ENCODE measurements around the gene FNIP2.

Gene FNIP2

GRCh38 chr4:158929939-158930638, 161.3 kb downstream of the FNIP2 start:
- no peak for DNase-seq
- Histone ChIP-seq H3K27me3 (no peaks in the 10 kb centered on the region), H3K27ac (no peak overlapping the region), H3K9me3 (no peaks in the 10 kb centered on the region), H3K4me3 (no peak overlapping the region), H3K36me3 (no peaks in the 10 kb centered on the region), H3K4me1 (peaks cover 0 to 13% (median 0%) of the 10 kb centered on the region in 4 donors)
- intact Hi-C loops (cut with DNase I; ENCODE audit: low total_unique reads), result no loop called here
- TF ChIP-seq, protein P1, sequence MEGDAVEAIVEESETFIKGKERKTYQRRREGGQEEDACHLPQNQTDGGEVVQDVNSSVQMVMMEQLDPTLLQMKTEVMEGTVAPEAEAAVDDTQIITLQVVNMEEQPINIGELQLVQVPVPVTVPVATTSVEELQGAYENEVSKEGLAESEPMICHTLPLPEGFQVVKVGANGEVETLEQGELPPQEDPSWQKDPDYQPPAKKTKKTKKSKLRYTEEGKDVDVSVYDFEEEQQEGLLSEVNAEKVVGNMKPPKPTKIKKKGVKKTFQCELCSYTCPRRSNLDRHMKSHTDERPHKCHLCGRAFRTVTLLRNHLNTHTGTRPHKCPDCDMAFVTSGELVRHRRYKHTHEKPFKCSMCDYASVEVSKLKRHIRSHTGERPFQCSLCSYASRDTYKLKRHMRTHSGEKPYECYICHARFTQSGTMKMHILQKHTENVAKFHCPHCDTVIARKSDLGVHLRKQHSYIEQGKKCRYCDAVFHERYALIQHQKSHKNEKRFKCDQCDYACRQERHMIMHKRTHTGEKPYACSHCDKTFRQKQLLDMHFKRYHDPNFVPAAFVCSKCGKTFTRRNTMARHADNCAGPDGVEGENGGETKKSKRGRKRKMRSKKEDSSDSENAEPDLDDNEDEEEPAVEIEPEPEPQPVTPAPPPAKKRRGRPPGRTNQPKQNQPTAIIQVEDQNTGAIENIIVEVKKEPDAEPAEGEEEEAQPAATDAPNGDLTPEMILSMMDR (IDR thresholded peaks at IDR 0.05), result no peak

- H3K4me1 ChIP-seq, result peaks cover 0 to 13% (median 0%) of the 10 kb centered on the region in 4 donors
- DNase-seq, result no peak
Measured at GRCh38 chr4:158930639-158930972, 161.8 kb downstream of the FNIP2 start.

DNA sequence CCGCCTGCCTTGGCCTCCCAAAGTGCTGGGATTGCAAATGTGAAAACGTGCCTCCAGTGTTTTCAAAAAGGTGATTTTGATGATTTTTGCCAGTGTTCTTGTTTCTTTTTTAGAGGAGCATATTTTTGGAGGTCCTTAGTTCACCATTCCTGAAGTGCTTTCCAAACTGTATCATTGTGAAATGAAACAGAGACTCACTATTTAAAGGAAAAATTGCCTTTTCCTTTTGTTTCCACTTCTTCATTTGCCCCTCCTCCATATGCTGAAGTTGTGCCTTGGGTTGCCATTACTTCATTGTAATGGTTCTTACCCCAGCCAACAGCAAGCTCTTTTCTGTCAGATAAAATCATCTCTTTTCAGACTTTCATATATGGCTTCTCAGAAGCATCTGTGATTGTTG, 164.4 kb downstream of the FNIP2 start:
- no peaks in the 10 kb centered on the region for H3K9me3 ChIP-seq
- H3K4me3 ChIP-seq, result no peak overlapping the region
- peaks cover 0 to 13% (median 0%) of the 10 kb centered on the region in 4 donors for H3K4me1 ChIP-seq
- no peaks in the 10 kb centered on the region for H3K27me3 ChIP-seq
- TF ChIP-seq, protein P1 (IDR thresholded peaks at IDR 0.05), result no peak
- no peaks in the 10 kb centered on the region for H3K36me3 ChIP-seq
- intact Hi-C loops (cut with DNase I; ENCODE audit: low total_unique reads), result no loop called here
- H3K27ac ChIP-seq, result no peak overlapping the region
- DNase-seq, result no peak

More at GRCh38 chr4:158930639-158930972, 161.8 kb downstream of the FNIP2 start:
- Histone ChIP-seq H3K4me3 (no peak overlapping the region), H3K27me3 (no peaks in the 10 kb centered on the region), H3K27ac (no peak overlapping the region), H3K36me3 (no peaks in the 10 kb centered on the region), H3K9me3 (no peaks in the 10 kb centered on the region)
- TF ChIP-seq, protein P1 (IDR thresholded peaks at IDR 0.05), result no peak
- intact Hi-C loops (cut with DNase I; ENCODE audit: low total_unique reads), result no loop called here

DNA sequence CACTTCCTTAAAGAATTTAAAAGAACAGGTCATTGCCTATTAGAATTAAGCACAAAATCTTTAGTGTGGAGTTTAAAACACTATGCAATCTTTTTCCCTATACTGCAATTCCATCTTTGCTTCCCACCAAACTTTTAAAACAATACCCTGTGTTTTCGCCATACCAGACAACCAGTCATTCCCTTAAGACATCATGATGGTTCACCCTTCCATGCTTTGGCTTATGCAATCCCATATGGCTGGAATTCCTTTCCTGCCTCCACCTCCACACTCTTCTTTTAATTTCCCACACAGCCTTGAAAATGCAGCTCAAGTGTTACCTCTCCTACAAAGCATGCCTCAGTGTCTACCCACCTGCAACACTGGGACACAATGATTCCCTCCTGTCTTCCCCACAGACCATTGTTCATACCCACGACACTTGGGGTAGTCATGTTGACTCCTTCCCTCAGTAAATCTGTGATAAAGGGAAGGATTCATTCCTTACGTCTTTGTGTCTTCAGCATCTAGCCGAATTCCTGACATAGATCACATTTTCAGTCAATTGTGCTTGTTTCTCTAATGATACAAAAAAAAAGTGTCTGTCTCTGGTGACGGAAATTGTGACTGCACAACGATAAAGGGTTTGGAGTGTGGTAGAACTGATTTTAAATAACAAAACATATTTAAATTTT, 166.3 kb downstream of the FNIP2 start:
- Histone ChIP-seq H3K4me1 (peaks cover 0 to 10% (median 0%) of the 10 kb centered on the region in 4 donors), H3K27ac (no peak overlapping the region), H3K4me3 (no peak overlapping the region), H3K27me3 (no peaks in the 10 kb centered on the region), H3K9me3 (no peaks in the 10 kb centered on the region), H3K36me3 (no peaks in the 10 kb centered on the region)
- TF ChIP-seq, protein P1 (IDR thresholded peaks at IDR 0.05), result no peak
- intact Hi-C loops (cut with DNase I; ENCODE audit: low total_unique reads), result no loop called here
- no peak for DNase-seq

DNA sequence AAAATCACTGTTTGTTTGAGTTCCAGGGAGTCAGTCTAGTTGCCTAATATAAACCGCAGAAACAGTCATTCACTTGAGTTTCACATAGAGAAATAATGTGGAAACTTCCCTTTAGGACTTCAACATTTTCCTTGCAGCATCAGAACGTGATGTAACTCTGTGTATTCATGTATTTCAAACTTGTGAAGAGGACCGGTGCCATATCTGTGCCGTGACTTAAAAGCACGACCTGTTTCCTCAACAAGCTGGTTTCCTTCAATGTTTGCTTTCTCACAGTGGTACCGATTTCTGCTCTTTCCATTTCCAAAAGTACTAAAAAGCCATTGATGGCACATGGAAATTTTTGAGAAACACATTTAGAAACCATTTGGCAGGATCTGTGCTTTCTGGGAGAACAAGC, 167.4 kb downstream of the FNIP2 start:
- intact Hi-C loops (cut with DNase I; ENCODE audit: low total_unique reads), result no loop called here
- TF ChIP-seq, protein P1 (IDR thresholded peaks at IDR 0.05), result no peak
- H3K27me3 ChIP-seq, result no peaks in the 10 kb centered on the region
- peaks cover 0 to 9% (median 0%) of the 10 kb centered on the region in 4 donors for H3K4me1 ChIP-seq
- H3K9me3 ChIP-seq, result no peaks in the 10 kb centered on the region
- no peak overlapping the region for H3K27ac ChIP-seq
- no peaks in the 10 kb centered on the region for H3K36me3 ChIP-seq
- H3K4me3 ChIP-seq, result no peak overlapping the region
- no peak for DNase-seq

All from tibial artery (tissue), 4 donors.